GM18505 (cell line): Measurements from ENCODE around the gene RIMBP2.

Experiments used
- ATAC-seq: cut with Tn5 transposase; IDR thresholded peaks from one replicate; pipeline ENCODE4 v1.9.1; 2021; ENCODE audit not compliant: unreplicated experiment
- POLR2A ChIP-seq: IDR thresholded peaks from 4 replicates; pipeline ENCODE4 v1.6.1; 2011; ENCODE audit warnings: borderline replicate concordance; ENCODE audit not compliant: insufficient read depth, insufficient read length; ENCODE audit errors: extremely low read depth

Gene RIMBP2

DNA sequence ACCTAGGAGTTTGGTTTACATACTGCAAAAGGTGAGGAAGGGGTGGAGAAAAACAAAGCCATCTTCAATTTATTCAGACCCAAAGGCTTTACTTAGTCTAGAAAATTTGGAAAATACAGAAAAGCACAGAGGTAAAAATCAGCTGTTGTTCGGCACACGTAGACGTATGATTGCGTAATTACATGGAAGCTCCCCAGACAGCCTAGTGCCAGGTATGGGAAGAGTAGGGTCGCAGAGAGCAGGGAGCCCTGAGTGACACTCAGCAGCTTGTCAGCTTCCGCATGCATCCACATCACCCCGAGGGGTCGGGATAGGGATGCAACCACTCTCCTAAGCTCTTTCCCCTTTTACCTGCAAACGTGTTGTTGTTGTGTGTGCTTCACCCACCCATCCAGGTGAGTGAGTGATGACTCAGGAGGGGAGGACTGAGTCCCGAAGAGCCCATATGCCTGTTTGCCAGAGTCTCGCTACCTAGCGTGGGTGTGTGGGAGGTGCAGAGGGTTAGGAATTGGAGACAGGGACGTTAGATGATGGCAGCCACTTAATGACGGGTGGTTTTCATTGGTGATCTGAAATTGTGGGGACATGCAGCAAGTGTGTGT lies 358.3 kb downstream of the RIMBP2 start:
- ATAC-seq = no peak
- TF ChIP-seq POLR2A = no peak

DNA sequence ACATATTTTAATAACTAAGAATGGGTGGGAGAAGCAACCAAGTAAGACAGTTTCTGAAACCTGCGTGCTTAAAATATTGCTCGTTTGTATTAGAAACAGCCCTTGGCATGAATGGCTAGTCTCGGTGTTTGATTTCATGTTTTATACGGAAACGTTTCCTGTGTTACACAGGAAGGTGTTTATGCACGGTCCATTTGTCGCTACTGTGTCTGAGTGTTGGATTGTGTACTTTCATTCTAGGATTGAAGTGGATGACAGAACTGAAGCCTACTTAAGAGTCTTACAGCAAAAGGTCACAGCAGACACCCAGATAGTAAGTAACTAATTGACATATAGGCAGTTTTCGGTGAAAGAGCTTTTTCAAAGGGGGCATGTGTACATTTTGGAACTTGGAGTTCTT lies 358.9 kb downstream of the RIMBP2 start:
- no peak for ATAC-seq
- TF ChIP-seq POLR2A = no peak

DNA sequence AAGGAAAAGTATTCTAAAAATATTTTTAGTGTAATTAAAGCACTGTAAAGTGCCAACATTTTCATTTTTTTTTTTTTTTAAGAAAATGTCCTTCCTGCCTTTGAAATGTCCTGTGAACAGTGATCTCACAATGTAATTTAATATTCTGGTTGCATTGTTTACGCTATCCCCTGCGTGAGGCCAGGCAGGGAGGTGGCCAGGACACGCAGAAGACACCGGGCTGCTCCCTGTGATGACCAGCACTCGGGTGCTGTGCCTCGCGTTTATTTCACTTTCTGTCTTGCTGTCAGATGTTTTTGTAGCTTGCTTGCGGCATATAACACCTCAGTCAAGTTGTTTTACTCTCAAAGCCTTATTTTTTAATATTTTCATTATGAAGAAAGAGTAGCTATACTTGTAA lies 359.9 kb downstream of the RIMBP2 start:
- no peak for ATAC-seq
- TF ChIP-seq POLR2A = no peak

DNA sequence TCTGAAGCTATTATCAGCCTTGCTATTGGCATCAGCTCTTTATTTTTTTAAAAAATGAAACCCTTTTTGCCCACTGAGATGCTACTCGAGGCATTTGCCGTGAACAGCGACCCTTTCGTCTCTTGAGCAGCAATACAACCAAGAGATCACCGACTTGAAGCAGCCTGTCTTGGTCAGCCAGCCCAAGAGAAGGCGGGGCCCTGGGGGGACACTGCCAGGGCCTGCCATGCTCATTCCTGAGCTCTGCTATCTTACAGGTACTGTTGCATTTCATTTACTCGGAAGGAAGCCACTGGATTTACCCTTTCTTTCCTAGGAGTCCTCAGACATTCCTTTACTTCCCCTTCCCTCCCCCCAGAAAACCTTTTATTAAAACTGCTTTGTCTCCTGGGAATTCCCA lies 361.7 kb downstream of the RIMBP2 start:
- ATAC-seq = no peak
- no peak for TF ChIP-seq POLR2A

DNA sequence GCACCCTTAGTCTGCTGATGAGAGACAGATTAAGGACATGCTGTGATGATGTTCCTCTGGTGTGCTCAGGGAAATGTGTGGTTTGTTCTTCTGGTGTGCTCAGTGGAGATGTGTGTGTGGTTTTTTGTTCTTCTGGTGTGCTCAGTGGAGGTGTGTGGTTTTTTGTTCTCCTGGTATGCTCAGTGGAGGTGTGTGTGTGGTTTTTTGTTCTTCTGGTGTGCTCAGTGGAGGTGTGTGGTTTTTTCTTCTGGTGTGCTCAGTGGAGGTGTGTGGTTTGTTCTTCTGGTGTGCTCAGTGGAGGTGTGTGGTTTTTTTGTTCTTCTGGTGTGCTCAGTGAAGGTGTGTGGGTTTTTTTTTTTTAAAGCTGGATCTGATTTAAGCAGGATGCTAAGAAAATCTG lies 363.0 kb downstream of the RIMBP2 start:
- TF ChIP-seq POLR2A = no peak

DNA sequence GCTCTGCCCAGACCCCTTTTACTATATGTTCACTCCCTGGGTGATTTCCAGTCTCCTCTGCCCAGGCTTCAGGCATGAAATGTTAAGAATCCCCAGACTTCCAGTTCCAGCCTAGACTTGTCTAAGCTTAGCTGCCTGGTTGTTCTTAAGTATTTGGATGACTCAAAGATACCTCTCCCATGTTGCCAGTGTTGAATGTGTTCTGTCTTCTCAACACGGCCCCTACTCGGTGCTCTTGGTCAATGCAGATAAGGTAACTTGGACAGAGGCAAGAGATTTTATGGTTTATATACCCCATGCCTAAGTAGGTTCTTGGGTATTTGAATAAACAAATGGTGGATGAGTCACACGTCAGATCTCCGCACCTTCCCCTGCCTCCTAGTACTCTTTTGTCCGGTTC lies 364.8 kb downstream of the RIMBP2 start:
- ATAC-seq = no peak
- no peak for TF ChIP-seq POLR2A

More for the DNA sequence above, 363.0 kb downstream of the RIMBP2 start:
- ATAC-seq = no peak

DNA sequence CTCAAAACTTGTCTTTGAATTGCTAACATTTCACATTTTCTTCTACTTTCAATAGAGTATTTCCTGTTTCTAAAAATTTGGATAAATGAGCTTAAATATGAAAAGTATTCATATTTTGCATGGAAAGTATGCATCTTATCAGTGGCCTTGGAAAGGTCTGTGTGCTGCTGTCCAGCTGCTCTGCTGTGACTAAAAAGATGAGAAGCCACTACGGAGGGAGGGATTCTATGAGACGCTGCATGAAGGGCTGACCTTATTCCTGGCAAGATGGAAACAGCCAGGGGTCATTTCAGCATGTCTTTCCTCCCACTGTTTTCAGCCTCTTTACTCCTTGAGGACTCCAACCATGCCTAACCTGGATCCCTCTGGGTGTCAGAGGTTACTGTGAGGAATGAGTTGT lies 365.4 kb downstream of the RIMBP2 start:
- TF ChIP-seq POLR2A = no peak
- no peak for ATAC-seq

DNA sequence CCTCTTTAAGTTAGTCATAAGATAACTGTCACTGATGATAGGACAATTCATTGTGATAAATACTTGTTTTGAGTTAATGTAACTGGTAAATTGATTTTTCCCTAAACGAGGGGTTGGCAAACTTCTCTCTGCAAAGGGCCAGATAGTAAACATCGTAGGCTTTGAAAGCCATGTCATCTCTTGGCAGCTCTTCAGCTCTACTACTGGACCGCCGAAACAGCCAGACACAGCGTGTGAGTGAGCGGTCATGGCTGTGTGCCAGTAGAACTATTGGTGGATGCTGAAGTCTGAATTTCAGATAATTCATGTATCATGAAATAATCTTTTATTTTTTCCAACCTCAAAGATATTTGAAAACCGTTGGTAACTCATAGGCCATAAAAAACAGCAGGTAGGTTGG lies 368.5 kb downstream of the RIMBP2 start:
- no peak for ATAC-seq
- TF ChIP-seq POLR2A = no peak
